Islet of Langerhans (tissue), 1 donor: Measurements from ENCODE around the gene FAM20B.
"Not testable (repeated sequence)": the region's sequence is repeated elsewhere in the genome, so short reads cannot be mapped to it uniquely, and the experiment has no call there.

Experiments
- FAIRE-seq: peaks from one replicate; lab custom pipeline; 2011; peaks lifted over from hg19 to GRCh38; lab: Jason Lieb, UNC

The FAM20B gene

DNA sequence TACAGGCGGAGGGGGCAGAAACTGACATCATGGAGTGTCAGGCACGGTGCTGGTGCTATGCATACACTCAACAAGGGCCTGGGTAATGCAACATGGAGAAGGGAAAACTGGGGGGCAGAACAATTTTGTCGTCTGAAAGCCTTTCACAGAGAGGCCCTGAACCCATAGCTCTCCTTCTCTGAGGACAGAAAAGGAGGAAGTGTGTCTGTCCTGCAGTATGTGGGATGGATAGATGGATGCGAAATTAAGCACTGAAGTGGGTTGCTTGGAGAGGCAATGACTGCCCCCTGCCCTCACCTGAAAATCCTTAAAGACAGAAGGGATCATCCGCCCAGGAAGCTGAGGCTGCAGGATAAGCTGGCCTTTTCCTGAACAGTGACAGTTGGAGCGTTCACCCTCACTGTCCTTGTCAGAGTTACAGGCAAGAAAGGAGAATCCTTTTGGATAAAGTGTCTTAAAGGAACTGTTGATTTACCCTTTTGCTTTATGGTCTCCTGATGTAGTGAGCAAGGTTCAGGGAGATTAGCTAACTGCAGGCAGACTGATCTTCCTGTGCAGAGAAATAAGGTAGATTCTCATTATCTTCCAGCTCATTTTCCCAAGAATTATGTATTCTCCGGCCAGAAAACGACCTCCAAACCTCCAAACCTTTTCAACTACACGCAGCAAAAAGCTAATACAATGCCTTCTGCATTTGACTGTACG lies 1.6 kb upstream of the FAM20B start:
- no peak for FAIRE-seq

DNA sequence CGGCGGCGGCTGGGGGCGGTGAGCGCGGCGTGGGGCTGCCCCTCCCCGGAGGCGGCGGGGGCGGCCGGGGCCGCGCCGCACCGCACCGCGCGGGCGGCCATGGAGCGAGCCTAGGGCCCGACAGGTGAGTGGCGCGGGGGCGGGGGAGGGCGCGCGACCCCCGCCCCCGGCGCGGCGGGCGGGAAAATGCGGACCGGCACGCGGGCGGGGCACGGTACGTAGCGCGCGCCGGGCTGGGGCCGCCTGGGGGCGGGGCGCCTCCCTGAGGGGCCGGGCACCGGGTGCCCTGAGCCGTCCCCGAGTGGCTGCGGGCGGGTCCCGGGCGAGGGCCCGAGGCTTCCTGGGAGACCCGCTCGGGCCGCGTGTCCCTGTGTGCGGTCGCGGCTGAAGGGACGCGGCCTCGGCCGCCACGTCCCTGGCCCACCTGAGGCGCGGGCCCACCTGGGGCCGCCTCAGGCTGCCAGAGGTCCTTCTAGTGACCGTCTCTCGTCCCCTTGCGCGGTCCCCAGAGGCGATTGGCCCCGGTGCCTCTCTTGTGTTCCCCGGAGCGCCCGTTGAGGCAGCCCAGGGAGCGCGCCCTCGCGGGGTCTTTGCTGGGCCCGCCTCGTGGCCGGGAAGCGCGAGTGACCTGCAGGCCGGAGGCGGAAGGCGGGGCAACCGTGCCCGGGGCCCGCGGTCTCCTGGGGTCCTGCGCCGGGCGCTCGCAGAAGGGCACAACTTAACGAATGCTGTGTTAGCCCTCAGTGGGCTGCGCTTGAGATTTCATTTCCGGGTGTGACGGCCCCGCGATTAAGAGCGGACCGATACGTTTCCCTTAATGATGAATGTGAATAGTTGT lies 500 bp downstream of the FAM20B start:
- no peak for FAIRE-seq

DNA sequence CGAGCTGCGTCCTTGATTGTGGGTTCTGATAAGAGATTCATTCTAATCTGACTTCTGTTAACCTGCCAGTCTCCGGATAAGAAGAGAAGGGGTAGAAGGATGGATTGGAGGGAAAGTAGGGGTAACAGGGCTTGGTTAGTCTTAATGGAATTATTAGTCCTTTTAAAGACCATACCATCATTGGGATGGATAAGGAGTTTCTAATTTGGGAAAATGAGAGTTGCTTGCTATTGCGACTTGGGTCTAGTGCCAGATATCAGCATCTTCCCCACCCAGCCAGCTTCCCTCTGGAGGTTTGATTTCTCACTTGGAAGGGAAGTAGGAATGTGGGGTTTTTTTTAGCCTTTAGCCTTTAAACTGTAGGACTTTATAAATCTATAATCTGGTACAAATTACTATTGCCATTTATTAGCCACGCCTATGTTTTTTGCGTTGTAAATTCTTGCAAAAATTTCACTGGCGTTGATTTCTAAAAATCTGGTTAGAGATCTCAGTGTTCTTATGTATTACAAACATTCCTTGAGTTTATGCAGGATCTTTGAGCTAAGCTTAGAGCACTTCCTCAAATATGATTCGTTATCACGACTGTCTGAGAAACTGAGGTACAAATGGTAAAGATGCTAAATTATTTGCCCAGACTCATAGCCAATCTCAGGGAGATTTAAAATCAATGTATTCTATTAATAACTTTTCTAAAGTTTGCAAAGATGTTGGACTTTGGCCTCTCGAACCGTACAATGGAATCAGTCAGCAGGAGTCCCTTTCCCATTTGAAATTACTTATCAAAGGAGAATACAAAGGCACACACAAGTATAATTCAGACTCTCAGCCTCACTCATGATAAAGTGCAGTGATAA lies 1.3 kb downstream of the FAM20B start:
- FAIRE-seq, result no peak

DNA sequence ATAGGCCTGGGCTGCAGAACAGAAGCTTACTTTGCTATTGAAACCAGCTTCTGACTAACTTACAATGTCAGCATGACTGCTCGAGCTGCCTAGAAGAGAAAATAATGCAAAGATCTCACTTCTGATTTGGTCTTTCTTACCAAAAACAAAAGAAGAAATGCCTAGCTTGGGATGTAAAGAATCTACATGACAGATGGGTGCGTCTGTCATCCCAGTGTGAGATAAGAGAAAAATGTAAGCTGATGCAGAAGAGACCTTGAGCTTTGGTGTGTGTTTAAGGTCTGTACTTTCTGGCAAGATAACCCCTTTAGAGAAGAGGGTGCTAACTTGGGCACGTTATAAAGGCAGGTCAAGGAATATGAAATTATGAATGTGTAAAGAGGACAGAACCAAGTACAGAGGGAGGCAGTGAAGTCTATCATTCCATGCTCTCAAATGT lies 3.6 kb downstream of the FAM20B start:
- no peak for FAIRE-seq

DNA sequence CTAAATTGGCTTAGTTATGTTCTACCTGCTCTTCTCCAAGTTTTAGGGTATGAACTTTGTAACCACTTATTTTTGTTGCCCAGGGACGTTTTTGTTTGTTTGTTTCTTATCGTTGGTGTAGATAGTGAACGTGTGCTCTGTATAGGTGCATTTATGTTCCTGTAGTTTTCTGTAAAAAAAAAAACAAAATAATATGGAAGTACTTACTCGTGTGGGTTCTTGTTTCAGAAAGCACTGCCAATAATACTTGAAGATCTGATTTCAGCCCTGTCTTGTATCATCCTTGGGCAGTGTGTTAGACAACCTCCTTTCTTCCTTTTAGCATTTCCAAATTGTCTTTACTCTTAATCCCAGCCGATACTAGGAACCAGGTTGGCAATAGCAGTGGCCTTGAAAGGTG lies 4.4 kb downstream of the FAM20B start:
- no peak for FAIRE-seq

GRCh38 chr1:179030683-179031082 lies 5.0 kb downstream of the FAM20B start:
- no peak for FAIRE-seq

- FAIRE-seq, result no peak
Measured at GRCh38 chr1:179031284-179031683, 5.6 kb downstream of the FAM20B start.

DNA sequence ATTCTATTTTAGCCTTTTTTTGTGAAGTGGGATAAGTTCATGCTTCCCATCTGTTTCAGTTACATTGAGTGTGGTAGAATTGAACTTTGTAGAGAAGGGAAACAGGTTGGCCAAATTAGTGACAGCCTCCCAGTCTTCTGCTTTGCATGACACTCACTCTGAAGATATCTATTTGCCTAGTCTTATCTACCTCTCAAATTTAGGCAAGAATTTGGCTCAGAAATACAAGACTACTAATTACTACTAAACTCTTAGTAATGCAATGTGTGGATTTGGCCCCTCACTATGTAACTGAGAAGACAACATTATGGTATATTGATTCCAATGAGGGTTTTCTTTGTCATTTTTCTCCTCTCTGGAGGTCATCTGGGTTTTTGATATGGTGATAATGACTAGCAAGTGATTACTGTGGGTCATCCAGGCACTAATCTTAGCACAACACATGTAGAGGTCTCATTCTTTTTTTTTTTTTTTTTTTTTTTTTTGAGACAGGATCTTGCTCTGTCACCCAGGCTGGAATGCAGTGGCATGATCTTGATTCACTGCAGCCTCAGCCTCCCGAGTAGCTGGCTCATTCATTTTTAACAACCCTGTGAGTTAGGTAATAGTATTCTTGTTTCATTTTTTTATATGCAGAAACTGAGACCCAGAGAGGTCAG lies 6.3 kb downstream of the FAM20B start:
- no peak for FAIRE-seq

- no peak for FAIRE-seq
Measured at GRCh38 chr1:179034720-179035119, 9.0 kb downstream of the FAM20B start.

DNA sequence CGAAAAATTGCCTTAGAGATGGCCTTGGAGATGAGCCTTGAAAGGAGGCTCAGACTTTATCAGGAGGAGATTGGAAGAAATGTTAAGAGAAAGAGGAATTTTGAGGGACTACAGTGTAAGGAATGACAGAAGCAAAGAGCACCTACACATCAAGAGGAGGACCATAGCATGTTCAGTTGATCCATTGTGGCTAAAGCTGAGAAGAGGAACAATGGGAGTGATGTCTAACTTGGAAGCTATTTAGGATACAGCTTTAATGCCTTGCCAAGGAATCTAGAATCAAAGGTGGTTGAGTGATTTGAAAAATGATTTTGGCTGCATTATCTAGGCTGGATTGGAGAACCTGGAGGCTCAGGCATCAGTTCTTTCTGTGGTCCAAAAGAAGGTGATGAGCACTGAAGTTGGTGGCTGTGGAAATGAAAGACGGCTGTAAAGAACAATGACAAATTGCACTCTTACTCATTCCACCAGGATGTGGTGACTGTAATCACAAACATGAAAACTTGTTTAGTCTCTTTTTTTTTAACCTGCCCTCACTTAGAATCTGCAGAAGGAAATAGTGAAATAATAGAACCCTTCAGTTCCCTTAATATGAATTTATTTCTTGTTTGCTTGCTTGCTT lies 11.3 kb downstream of the FAM20B start:
- no peak for FAIRE-seq

DNA sequence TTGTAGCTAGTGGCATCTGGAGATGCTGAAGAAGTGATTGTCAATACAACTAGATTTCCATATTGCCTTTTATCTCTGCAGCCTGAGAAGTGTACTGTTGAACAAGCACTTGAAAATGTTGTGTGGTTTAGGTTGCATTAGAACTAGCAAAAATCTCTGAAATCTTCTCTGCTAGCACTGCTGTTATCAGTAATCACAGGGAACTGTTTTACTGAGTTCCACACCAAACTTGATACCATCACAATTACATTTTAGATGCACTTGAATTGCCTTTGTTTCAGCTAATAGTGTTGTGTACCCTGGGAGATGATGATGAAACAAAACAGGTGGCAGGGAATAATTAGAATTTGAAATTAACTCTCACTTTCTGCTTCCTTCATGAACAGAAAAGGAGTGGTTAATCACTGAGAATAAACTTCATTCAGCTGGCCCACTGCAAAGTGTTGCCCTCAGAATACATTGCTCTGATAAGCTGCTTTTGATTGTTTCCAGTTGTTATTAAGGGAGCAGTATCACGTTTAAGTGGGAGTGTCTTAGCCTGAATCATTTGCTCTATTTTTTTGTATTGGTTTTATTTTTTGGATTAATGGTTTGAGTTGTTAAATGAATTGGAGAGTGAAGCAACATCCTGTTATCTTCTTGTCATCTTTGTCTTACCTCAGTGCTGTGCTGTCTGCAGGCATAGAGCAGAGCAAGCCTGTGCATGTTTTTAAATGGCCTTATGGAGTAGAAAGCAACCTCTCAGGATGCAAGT lies 13.0 kb downstream of the FAM20B start:
- no peak for FAIRE-seq

GRCh38 chr1:179039502-179040174 lies 13.9 kb downstream of the FAM20B start:
- not testable (repeated sequence) for FAIRE-seq

- FAIRE-seq, result not testable (repeated sequence)
Measured at GRCh38 chr1:179040175-179040551, 14.5 kb downstream of the FAM20B start.

DNA sequence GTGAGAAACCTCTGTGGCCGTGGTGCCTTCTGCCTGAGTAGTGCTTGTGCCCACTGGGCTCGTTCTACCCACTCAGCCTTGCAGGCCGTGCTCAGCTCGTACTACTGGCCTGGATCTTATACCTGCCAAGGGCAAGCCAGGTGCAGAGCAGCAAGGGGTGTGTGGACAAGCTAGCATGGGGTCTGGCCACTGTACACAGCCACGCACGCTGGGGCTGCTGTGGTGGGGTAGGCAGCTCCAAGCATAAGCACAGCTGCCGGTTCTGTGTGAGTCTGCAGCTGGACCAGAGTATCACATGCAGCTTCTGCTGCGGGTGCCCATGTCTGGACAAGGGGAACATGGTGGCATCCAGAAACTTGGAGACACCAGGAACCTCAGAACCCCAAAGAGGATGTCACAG lies 16.4 kb downstream of the FAM20B start:
- FAIRE-seq, result no peak

DNA sequence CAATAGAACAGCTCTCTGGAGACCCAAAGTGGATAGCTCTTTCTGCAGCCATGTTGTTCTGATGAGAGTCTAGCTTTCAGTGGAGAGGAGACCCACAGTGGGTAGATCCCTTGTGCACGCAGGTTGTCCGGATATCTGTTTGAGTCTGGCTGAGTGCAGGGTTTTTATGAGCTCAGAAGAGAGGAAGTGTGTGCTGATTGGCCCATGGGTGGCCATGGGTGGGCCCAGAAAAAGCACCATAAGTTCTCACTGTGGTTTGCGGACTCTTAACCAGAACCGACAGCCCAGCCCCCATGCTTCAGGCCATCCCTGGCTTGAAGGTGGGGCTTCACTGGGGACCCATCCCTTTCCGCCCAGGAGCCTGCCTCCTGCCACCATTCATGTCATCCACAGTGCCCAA lies 17.0 kb downstream of the FAM20B start:
- FAIRE-seq, result no peak

DNA sequence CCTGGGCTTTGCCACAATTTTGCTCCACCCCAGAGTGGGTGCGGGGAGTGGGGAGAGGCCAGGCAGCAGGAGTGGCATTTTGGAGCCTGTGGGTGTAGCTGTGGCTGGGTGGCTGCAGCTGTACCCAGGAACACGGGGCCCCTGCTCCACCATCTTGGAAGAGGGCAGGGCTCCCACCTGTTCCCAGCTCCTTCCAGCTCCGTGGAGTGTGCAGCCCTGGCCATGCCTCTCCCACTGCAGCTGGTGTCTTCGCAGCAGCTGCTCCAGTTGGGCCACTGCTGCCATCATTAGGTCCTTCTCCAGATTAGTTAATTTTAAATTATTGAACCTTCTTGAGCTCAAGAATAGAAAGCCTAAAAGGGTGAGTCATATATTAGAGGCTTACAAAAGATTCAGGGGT lies 17.6 kb downstream of the FAM20B start:
- FAIRE-seq, result no peak

DNA sequence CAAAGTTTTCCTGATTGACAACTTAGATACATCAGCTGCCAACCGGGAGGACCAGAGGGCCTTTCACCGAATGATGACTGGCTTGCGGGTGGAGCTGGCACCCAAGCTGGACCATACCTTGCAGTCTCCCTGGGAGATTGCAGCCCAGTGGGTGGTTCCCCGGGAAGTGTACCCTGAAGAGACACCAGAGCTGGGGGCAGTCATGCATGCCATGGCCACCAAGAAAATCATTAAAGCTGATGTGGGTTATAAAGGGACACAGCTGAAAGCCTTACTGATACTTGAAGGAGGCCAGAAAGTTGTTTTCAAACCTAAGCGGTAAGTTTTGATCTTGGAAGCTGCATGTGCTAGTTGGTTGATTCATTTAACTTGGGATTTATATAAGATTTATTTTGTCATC lies 18.2 kb downstream of the FAM20B start:
- no peak for FAIRE-seq

DNA sequence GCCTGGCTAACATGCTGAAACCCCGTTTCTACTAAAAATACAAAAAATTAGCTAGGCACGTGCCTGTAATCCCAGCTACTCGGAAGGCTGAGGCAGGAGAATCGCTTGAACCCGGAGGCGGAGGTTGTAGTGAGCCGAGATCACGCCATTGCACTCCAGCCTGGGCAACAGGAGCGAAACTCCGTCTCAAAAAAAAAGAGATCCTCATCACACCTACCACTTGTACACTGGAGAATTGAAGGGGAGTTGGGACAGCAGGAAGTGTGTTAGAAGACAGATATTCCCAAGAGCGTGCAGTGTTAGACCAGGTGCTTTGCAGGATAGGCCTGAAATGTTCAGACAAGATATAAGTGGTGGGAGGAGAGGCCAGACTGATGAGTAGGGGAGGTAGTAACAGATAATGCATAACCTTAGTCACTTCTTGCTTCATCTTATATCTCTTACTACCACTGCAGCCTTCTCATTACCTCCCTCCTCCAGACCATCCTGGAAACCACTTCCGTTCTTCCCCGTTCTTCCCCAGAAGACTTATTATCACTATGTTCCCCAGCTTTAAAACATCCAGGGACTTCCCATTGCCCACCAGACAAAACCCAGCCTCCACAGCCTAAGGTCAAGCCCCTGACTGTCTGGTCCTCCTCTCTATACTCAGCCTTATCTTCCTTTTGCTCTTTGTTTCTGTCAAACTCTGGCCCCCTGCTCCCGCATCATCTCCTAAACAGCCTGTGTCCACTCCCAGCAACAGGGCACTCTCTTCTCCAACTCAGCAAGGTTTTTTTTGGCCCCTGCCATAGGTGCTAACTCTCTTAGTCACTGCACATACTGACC lies 21.3 kb downstream of the FAM20B start:
- FAIRE-seq, result no peak

DNA sequence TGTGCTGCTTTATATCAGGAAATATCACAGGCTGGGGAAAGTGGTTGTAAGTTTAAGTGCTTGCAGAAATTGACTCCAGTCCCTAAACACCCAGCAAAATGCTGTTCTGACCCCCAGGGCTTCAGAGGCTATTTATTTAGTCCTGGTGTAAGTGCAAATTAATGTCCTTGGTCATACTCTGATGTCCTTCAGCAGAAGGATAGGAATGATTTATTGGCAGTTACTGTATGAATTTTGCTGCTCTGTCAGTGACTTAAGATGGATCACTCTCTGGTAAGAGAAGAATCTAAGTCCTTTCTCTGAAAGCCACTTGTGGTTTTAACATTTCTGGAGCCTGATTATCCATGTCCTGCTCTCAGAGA lies 21.9 kb downstream of the FAM20B start:
- FAIRE-seq, result no peak
